Activated CD4-positive, alpha-beta T cell treated with anti-CD3 and anti-CD28 coated beads for 4 hours (primary cell): ENCODE data around the gene GLT8D1.
A peak's percentile ranks its signal among the peaks of the same experiment; 100 is the strongest.
"Not testable (repeated sequence)": the region's sequence is repeated elsewhere in the genome, so short reads cannot be mapped to it uniquely, and the experiment has no call there.

Experiments used
- DNase-seq, 2 donors: peaks; one replicate each; pipeline ENCODE4 v3.0.0-alpha.2; 2020

The GLT8D1 gene

DNA sequence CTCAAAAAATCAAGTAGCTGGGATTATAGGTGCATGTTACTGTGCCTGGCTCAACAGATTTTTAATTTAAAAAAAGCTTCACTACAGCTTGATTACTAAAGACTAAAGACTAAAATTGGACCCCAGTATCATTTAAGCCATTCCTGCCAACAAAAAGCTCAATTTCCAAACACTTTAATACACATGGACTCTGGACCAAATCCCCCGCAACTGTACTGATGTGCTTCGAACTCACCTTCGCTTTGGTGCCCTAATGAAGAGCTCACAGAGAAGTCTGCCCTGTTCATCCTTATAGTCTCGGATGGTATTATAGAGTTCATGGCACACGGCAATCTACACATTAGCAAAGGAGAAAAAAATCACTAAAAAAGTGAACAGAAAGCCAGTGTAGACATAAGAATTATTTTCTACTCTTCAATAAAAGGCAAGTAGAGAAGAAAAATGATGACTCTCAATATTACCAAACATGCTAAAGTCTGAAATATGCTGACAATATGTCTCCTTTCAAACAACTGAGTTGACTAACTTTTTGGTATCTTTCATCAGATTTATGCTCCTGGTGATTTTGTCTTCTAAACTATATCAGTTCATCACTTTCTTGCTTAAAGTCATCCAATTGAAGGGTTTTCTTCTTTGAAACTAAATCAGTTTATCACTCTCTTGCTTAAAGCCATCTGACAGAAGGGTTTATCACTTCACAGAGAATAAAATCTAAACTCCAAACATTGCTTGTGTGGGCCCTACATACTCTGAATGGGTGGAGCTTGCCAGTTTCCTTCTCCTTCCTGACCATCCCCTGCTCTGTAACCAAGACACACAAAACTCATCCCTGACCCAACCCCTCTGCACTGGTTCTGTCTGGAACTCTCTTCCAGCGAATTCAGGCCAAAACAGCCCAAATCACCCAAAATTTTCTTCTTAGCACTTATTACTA lies 27.1 kb downstream of the GLT8D1 start:
- no peak for DNase-seq

DNA sequence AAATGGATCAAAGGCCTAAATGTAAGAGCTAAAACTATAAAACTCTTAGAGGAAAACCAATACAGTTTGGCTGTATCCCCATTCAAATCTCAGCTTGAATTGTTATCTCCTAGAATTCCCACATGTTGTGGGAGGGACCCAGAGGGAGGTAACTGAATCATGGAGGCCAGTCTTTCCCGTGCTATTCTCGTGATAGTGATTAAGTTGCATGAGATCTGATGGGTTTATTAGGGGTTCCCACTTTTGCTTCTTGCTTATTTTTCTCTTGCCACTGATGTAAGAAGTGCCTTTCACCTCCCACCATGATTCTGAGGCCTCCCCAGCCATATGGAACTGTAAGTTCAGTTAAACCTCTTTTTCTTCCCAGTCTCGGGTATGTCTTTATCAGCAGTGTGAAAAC lies 29.4 kb downstream of the GLT8D1 start:
- not testable (repeated sequence) for DNase-seq

DNA sequence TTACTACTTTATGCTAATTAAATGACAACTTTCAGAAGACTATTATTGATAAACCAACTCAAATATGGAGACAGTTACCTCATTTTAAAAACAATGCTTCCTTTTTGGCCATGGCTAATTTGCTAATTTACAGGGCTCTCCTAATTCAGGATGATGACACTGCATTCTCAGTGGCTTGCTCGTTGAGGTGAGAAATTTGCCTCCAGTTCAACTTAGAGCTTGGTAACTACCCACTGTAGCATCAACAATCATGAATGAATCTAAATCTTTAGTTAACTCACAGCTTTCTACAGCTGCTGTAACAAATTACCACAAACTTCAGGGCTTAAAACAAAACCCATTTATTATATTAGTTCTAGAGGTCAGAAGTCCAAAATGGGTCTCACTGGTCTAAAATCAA lies 33.9 kb downstream of the GLT8D1 start:
- no peak for DNase-seq

DNA sequence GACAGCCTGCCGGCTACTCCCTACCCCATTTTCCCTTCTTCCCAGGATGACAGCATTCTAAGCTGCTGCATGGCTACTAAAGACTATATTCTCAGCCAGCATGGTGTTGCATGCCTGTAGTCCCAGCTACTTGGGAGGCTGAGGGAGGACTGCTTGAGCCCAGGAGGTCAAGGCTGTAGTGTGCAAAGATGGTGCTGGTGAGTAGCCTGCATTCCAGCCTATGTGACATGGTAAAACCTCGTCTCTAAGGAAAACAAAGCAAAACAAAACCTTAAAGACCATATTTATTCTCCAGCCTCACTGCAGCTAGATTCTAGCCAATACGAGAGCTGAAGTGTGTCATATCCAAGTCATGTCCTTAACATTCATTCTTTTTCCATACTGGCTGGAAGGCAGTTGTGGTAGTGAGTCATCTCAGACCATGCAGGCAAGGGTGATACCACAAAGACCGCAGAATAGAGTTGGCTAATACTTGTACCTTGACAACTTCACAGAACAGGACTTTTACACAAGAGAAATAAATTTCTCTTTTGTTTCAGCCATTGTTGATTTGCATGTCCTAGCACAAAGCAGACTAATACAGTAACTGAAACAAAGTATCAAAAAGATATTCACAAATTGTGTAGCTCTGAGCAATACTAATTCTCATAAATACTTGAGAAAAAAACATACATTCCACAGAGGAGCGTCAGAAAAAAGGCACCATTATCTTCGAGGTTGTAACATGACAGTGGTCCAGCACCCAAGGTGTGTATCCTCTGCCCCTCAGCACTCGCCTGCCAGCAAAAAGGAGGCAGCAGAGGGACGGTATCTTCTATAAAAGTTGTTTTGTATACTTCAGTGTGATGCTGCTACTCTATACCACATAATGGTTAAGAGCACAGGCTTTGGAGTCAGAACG lies 34.7 kb downstream of the GLT8D1 start:
- DNase-seq: peak; percentile 14 to 31

DNA sequence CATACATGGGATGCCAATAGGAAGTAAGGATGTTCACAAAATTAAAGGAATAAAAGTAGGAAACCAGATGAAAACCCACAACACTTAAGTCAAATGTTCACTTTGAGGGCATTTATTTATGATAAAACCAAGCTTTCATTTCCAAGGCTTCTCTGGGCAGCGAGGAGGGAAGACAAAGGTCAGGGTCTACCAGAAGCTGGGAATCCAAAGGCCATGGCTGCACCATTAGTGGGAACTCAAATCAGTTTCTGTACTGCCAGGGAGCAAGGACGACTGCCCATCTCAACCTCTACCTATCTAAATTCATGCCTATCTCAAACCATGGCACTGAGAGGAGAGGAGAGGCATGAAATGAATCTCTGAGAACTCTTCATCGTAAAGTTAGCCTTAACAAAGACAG lies 42.5 kb downstream of the GLT8D1 start:
- DNase-seq: no peak

DNA sequence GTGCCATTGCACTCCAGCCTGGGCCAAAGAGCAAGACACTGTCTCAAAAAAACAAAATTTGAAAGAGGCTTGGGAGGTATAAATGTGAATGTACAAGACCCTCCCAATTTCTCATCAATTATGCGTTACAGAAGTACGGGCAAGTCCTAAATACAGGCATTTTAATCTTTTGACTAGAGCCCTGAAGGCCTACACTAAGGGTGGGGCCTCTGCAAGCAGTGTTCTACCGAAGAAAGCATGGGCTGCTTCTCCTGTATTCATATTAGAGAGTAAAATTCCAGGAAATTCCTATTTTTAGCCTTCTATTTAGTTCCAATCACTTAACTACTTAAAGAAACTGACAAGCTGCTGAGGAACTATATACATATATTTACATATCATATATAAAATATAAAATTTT lies 45.5 kb downstream of the GLT8D1 start:
- no peak for DNase-seq

DNA sequence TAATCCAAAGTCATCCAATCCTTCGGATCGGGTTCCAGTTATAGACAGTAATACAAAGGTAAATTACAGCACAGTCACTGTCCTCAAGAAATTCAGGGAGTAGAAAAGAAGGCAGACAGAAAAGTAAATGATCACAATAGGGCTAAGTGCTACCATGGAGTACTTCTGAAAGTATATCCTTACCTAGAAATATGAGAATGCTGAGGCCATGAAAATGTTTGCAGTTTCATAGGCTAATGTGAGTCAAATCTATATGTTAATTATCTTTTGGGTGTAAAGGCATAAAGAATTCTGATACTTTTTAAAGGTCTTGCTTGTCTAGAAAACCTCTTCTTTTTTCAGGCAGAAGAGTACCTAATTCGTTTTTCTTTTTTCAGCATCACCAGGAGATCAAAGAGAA lies 49.7 kb downstream of the GLT8D1 start:
- no peak for DNase-seq

DNA sequence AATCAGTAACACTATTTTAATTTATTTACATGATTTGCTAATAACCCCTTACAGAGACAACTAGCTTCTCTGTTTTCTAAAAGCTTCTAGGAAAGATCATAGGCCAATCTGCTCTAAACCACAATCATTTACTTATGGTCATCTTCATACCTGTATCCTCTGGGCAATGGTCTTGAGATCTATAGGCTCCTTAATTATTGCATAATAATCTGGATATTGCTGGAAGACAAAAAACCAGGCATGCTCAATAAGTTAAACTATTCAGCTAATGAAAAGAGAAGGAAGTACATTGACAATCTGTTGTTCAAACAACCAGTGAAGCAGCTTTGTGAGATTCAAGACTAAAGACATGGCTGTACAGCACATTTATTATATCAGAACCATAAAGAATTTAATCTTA lies 54.0 kb downstream of the GLT8D1 start:
- no peak for DNase-seq

DNA sequence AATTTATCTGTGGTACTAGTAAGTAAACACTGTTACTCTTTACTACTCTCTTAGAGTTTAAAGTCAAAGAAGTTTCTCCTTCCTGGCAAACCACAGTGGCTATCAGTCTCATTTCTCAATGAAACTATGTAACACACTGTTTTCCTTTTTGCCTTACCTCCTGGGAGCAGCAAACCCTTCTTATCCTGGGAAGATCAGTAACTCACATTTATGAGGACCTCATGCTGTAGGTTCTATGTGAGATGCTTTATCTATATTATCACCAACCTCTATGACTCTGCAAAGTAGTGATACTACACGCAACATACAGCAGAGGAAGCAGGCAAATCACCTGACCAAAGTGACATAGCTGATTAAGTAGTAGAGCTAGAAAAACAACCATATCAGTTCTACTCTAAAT lies 55.2 kb downstream of the GLT8D1 start:
- no peak for DNase-seq

DNA sequence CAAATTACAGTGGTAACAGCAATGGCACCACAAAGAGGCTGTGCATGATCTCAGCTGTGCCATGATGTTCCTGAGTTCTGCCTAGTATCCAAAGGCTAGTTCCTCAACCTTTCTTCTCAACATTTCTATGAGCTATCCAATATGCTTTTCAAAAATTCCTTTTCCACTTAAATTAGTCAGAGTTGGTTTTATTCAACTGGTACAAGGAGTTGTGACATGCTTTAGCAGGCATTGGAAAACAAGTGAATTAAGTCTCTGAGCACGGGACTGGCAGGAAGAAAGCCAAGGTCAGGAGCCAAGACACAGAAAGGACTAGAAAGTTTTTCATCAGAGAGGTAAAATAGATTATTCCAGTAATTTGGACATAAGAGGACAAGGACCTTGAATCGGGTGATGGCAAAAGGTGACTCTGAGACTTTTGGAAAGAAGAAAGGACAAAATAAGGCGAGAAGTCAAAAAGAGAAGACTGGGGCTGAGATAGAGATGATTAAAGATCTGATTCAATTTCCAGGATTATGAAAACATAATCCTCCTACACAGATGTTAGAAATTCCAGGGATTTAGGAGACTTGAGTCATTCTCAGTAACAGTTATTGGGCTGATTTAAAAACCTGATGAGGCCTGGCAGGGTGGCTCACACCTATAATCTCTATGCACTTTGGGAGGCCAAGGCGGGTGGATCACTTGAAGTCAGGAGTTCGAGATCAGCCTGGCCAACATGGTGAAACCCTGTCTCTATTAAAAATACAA lies 56.0 kb downstream of the GLT8D1 start:
- no peak for DNase-seq

DNA sequence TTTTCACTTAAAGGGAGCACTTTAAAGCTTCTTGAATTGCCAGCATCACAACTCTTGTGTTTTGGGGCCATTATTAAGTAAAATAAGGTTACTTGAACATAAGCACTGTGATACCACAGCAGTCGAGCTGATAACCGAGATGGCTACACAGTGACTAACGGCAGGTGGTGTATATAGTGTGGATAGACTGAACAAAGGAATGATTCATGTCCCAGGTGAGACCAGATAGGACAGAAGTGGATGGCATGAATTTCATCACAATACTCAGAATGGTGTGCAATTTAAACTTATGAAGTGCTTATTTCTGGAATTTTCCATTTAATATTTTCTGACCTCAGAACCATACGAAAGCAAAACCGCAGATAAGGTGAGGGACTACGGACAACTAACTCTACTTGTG lies 60.0 kb downstream of the GLT8D1 start:
- no peak for DNase-seq
